Fibroblast of skin of scalp (primary cell): ENCODE measurements around the gene SEBOX.

Source experiments
- DNase-seq: peaks from one replicate; pipeline ENCODE4 v3.0.0-alpha.2; 2013

Gene SEBOX

GRCh38 chr17:28317966-28318758 is 46.8 kb downstream of the SEBOX start:
- DNase-seq: no peak

GRCh38 chr17:28317099-28317965 is 47.7 kb downstream of the SEBOX start:
- no peak for DNase-seq

GRCh38 chr17:28315846-28316705 is 48.9 kb downstream of the SEBOX start:
- DNase-seq: no peak

- no peak for DNase-seq
These were observed 51.2 kb downstream of the SEBOX start for GRCh38 chr17:28313841-28314240.
